Activated CD8-positive, alpha-beta T cell treated with anti-CD3 and anti-CD28 coated beads for 36 hours (primary cell): ENCODE measurements around the gene TRAPPC5. TPM values are rescaled to one million over a fixed set of nuclear protein-coding genes. Genes with fewer than 3 reads are reported as not detected.

ENCODE experiments used
- ATAC-seq: fragments of 200-7000 bp; cut with Tn5 transposase; one replicate; pipeline ENCODE4 v1.10.0; 2021; ENCODE audit warnings: mild to moderate bottlenecking, moderate library complexity
- CTCF ChIA-PET: fragments of 350-600 bp; sonication (Branson Sonifier 250); formaldehyde crosslinking; loops from one replicate; lab custom pipeline; 2021; ENCODE audit warnings: antibody characterized with exemption; lab: Charles Lee
- POLR2A ChIA-PET: fragments of 350-600 bp; sonication (Branson Sonifier 250); formaldehyde crosslinking; loops from one replicate; lab custom pipeline; 2021; ENCODE audit warnings: antibody characterized with exemption; lab: Charles Lee
- DNase-seq: peaks from one replicate; pipeline ENCODE4 v3.0.0-alpha.2; 2020
- H3K27ac Mint-ChIP-seq: one replicate; pipeline ENCODE4 v1.8.0; 2021; ENCODE audit warnings: mild to moderate bottlenecking, mixed read lengths
- H3K27me3 Mint-ChIP-seq: one replicate; pipeline ENCODE4 v1.8.0; 2021; ENCODE audit warnings: mixed read lengths
- H3K36me3 Mint-ChIP-seq: one replicate; pipeline ENCODE4 v1.8.0; 2021; ENCODE audit warnings: low read depth, mixed read lengths
- H3K4me1 Mint-ChIP-seq: one replicate; pipeline ENCODE4 v1.8.0; 2021; ENCODE audit warnings: low read depth, mixed read lengths
- H3K4me3 Mint-ChIP-seq: one replicate; pipeline ENCODE4 v1.8.0; 2021; ENCODE audit warnings: mild to moderate bottlenecking, moderate library complexity, mixed read lengths
- H3K9me3 Mint-ChIP-seq: one replicate; pipeline ENCODE4 v1.8.0; 2021; ENCODE audit warnings: mixed read lengths
- CTCF ChIP-seq: fragments of 200-600 bp; IDR thresholded peaks from one replicate; pipeline ENCODE4 v1.8.0; 2022; ENCODE audit warnings: antibody characterized with exemption, mild to moderate bottlenecking
- intact Hi-C: fragments of 100-400 bp; cut with micrococcal nuclease; formaldehyde crosslinking; loops from one replicate; pipeline ENCODE4 v1.10.0; 2022
- total RNA-seq, 2 experiments: library from RNA; stranded (reverse); gene quantifications; one replicate each; pipeline ENCODE4 v1.2.3, GENCODE V29; 2021

Gene TRAPPC5
- total RNA-seq, 2 experiments from 2014 or later: 85.0 to 85.9 TPM

GRCh38 chr19:7645656-7646425, 34.8 kb upstream of the TRAPPC5 start:
- H3K9me3 Mint-ChIP-seq: no peaks in the 10 kb centered on the region
- POLR2A ChIA-PET: no interaction called here
- CTCF ChIA-PET: no interaction called here
- no peak for ATAC-seq
- no peak for TF ChIP-seq CTCF
- intact Hi-C loops: no loop called here
- DNase-seq: no peak
- no peak overlapping the region for H3K27ac Mint-ChIP-seq
- no peaks in the 10 kb centered on the region for H3K27me3 Mint-ChIP-seq
- H3K4me1 Mint-ChIP-seq: peaks cover 2% of the 10 kb centered on the region
- H3K4me3 Mint-ChIP-seq: no peak overlapping the region
- H3K36me3 Mint-ChIP-seq: peaks cover 8% of the 10 kb centered on the region

- POLR2A ChIA-PET: no interaction called here
- DNase-seq (no peak), ATAC-seq (no peak)
- Mint-ChIP-seq H3K36me3 (peaks cover 8% of the 10 kb centered on the region), H3K4me3 (no peak overlapping the region), H3K4me1 (peaks cover 2% of the 10 kb centered on the region), H3K9me3 (no peaks in the 10 kb centered on the region), H3K27ac (no peak overlapping the region), H3K27me3 (no peaks in the 10 kb centered on the region)
- intact Hi-C loops: no loop called here
- no peak for TF ChIP-seq CTCF
- CTCF ChIA-PET: no interaction called here
Measured at GRCh38 chr19:7646426-7646700, 34.3 kb upstream of the TRAPPC5 start.

- Mint-ChIP-seq H3K27me3 (no peaks in the 10 kb centered on the region), H3K4me1 (peaks cover 5% of the 10 kb centered on the region), H3K4me3 (no peak overlapping the region), H3K27ac (no peak overlapping the region), H3K9me3 (no peaks in the 10 kb centered on the region), H3K36me3 (peaks cover 8% of the 10 kb centered on the region)
- TF ChIP-seq CTCF: no peak
- intact Hi-C loops: no loop called here
- DNase-seq: no peak
- ChIA-PET POLR2A (no interaction called here), CTCF (no interaction called here)
- no peak for ATAC-seq
Measured at GRCh38 chr19:7647156-7647555, 33.5 kb upstream of the TRAPPC5 start.

- H3K4me3 Mint-ChIP-seq: no peak overlapping the region
- CTCF ChIA-PET: interaction anchor here (0.7 to 1.7 kb wide), 2 partner anchors 15 to 32 kb away, joined by 3 to 9 read pairs; partner anchors contain the start of gene TRAPPC5
- ATAC-seq (no peak), DNase-seq (no peak)
- H3K27me3 Mint-ChIP-seq: no peaks in the 10 kb centered on the region
- POLR2A ChIA-PET: interaction anchor here (0.7 to 1.8 kb wide), 3 partner anchors 11 to 1579 kb away, joined by 3 to 10 read pairs (median 3); partner anchors contain the start of gene STXBP2
- no peaks in the 10 kb centered on the region for H3K9me3 Mint-ChIP-seq
- H3K4me1 Mint-ChIP-seq: peaks cover 10% of the 10 kb centered on the region
- peaks cover 8% of the 10 kb centered on the region for H3K36me3 Mint-ChIP-seq
- no peak for TF ChIP-seq CTCF
- intact Hi-C loops: no loop called here
- no peak overlapping the region for H3K27ac Mint-ChIP-seq
Measured at GRCh38 chr19:7648265-7649014, 32.2 kb upstream of the TRAPPC5 start.

GRCh38 chr19:7650148-7650547, 30.5 kb upstream of the TRAPPC5 start:
- ChIA-PET CTCF (interaction anchor here (7.8 kb wide), 1 partner anchor 31 kb away, joined by 74 read pairs; the partner anchor contains the start of gene TRAPPC5), POLR2A (interaction anchor here (1.0 to 1.2 kb wide), 2 partner anchors 9 to 13 kb away, joined by 3 read pairs; no protein-coding TSS in a partner anchor)
- Mint-ChIP-seq H3K36me3 (peaks cover 6% of the 10 kb centered on the region), H3K27me3 (no peaks in the 10 kb centered on the region), H3K4me1 (peaks cover 10% of the 10 kb centered on the region), H3K27ac (no peak overlapping the region), H3K9me3 (no peaks in the 10 kb centered on the region), H3K4me3 (no peak overlapping the region)
- TF ChIP-seq CTCF: no peak
- intact Hi-C loops: loop anchor here (5.0 kb wide), 1 partner anchor 147 kb away; no protein-coding TSS in a partner anchor
- ATAC-seq (no peak), DNase-seq (no peak)
